ENCODE results near the gene TSC2. TPM values are rescaled to one million over a fixed set of nuclear protein-coding genes. Genes with fewer than 3 reads are reported as not detected.

The TSC2 gene
- total RNA-seq, 6 donors from 2014 or later, result 47.3 to 296 (median 118) TPM

- WGBS, 2 donors, result 94 to 98% methylated on average over 11 to 12 of the region's 13 CpGs
- Histone ChIP-seq H3K9me3 (no peaks in the 10 kb centered on the region), H3K36me3 (peaks cover 14 to 95% (median 79%) of the 10 kb centered on the region in 4 donors), H3K27me3 (no peaks in the 10 kb centered on the region), H3K4me3 (no peak overlapping the region), H3K4me1 (peaks cover 4 to 15% (median 9%) of the 10 kb centered on the region in 4 donors), H3K27ac (no peak overlapping the region)
- DNase-seq, result peak in 1 of 2 donors; percentile 76
- no peak for TF ChIP-seq EP300 (IDR thresholded peaks at IDR 0.05)
- no peak for TF ChIP-seq POLR2A (IDR thresholded peaks at IDR 0.05)
- no peak for TF ChIP-seq POLR2AphosphoS5 (IDR thresholded peaks at IDR 0.05)
- no peak for TF ChIP-seq CTCF (IDR thresholded peaks at IDR 0.05)
- no peak for ATAC-seq (ENCODE audit: low FRiP score in 2 of 2)
Measured at GRCh38 chr16:2092866-2093265, 45.1 kb downstream of the TSC2 start.

GRCh38 chr16:2093793-2094192 is 46.0 kb downstream of the TSC2 start:
- 99 to 100% methylated on average over 1 to 7 of the region's 15 CpGs for WGBS, 2 donors
- no peak for ATAC-seq (ENCODE audit: low FRiP score in 2 of 2)
- no peak overlapping the region for H3K4me3 ChIP-seq
- H3K27me3 ChIP-seq, result no peaks in the 10 kb centered on the region
- H3K27ac ChIP-seq, result no peak overlapping the region
- peaks cover 4 to 15% (median 9%) of the 10 kb centered on the region in 4 donors for H3K4me1 ChIP-seq
- H3K9me3 ChIP-seq, result no peaks in the 10 kb centered on the region
- DNase-seq, result no peak
- TF ChIP-seq EP300 (IDR thresholded peaks at IDR 0.05), result no peak
- TF ChIP-seq POLR2A (IDR thresholded peaks at IDR 0.05), result no peak
- TF ChIP-seq POLR2AphosphoS5 (IDR thresholded peaks at IDR 0.05), result no peak
- TF ChIP-seq CTCF (IDR thresholded peaks at IDR 0.05), result no peak
- peaks cover 7 to 86% (median 70%) of the 10 kb centered on the region in 4 donors for H3K36me3 ChIP-seq

- H3K4me1 ChIP-seq, result peaks cover 4 to 13% (median 8%) of the 10 kb centered on the region in 4 donors
- no peak overlapping the region for H3K4me3 ChIP-seq
- ATAC-seq (ENCODE audit: low FRiP score in 2 of 2) (no peak), DNase-seq (peak in 1 of 2 donors; percentile 66)
- TF ChIP-seq POLR2AphosphoS5 (IDR thresholded peaks at IDR 0.05) (no peak), CTCF (IDR thresholded peaks at IDR 0.05) (no peak), EP300 (IDR thresholded peaks at IDR 0.05) (no peak)
- peaks cover 3 to 86% (median 68%) of the 10 kb centered on the region in 4 donors for H3K36me3 ChIP-seq
- no peak overlapping the region for H3K27ac ChIP-seq
- no peaks in the 10 kb centered on the region for H3K9me3 ChIP-seq
- H3K27me3 ChIP-seq, result no peaks in the 10 kb centered on the region
- WGBS, 2 donors, result 95 to 97% methylated on average over 26 of the region's 26 CpGs
Measured at GRCh38 chr16:2095315-2095853, 47.6 kb downstream of the TSC2 start.

- Histone ChIP-seq H3K36me3 (peaks cover 3 to 86% (median 67%) of the 10 kb centered on the region in 4 donors), H3K4me3 (no peak overlapping the region), H3K9me3 (no peaks in the 10 kb centered on the region), H3K4me1 (peaks cover 4 to 10% (median 6%) of the 10 kb centered on the region in 4 donors), H3K27ac (no peak overlapping the region), H3K27me3 (no peaks in the 10 kb centered on the region)
- ATAC-seq (ENCODE audit: low FRiP score in 2 of 2), result no peak
- TF ChIP-seq POLR2A (IDR thresholded peaks at IDR 0.05) (no peak), POLR2AphosphoS5 (IDR thresholded peaks at IDR 0.05) (no peak), EP300 (IDR thresholded peaks at IDR 0.05) (no peak), CTCF (IDR thresholded peaks at IDR 0.05) (no peak)
- peak in 1 of 2 donors; percentile 76 for DNase-seq
- WGBS, 2 donors, result 95 to 98% methylated on average over 17 to 22 of the region's 23 CpGs
Measured at GRCh38 chr16:2095918-2096582, 48.3 kb downstream of the TSC2 start.

All from upper lobe of left lung (tissue), 6 donors.